K562 (cell line): ENCODE results near the gene PUM2. TPM values are rescaled to one million over a fixed set of nuclear protein-coding genes. Genes with fewer than 3 reads are reported as not detected.

Experiments
- CREB3 ChIP-seq: fragments of 450-650 bp; conservative IDR thresholded peaks from 2 replicates; pipeline ENCODE4 v1.6.1; 2016; ENCODE audit warnings: missing genetic modification characterization, low read depth, mild to moderate bottlenecking, missing compliant biosample characterization, moderate library complexity
- ETV6 ChIP-seq, 3 experiments: fragments of 150-350 bp in 1 of 3; sonication (generic) in 1 of 3; formaldehyde crosslinking in 1 of 3; IDR thresholded peaks; 2 replicates each; pipeline versions ENCODE4 v1.6.1 to v1.8.0; 2014 to 2022; ENCODE audit warnings: borderline replicate concordance in 2 of 3, low read depth in 2 of 3, antibody characterized with exemption in 1 of 3, low read length in 1 of 3, mild to moderate bottlenecking in 1 of 3, missing genetic modification reagents in 1 of 3
- HLTF ChIP-seq: fragments of 450-650 bp; IDR thresholded peaks from 2 replicates; pipeline ENCODE4 v1.6.1; 2016
- KAT7 ChIP-seq: sonication (generic); formaldehyde crosslinking; IDR thresholded peaks from 2 replicates; pipeline ENCODE4 v1.8.0; 2022; ENCODE audit warnings: missing genetic modification reagents, mild to moderate bottlenecking, borderline replicate concordance
- NCOR1 ChIP-seq: fragments of 450-650 bp; IDR thresholded peaks from 2 replicates; pipeline ENCODE4 v1.6.1; 2016; ENCODE audit warnings: mild to moderate bottlenecking, moderate library complexity
- NEUROD1 ChIP-seq: fragments of 150-350 bp; IDR thresholded peaks from 2 replicates; pipeline ENCODE4 v1.6.1; 2014; ENCODE audit warnings: borderline replicate concordance, low read length, low read depth; ENCODE audit not compliant: partially characterized antibody
- TAF1 ChIP-seq: IDR thresholded peaks from 2 replicates; pipeline ENCODE4 v1.6.1; 2011; ENCODE audit warnings: mild to moderate bottlenecking, low read length, moderate library complexity; ENCODE audit not compliant: insufficient read depth, control insufficient read depth, severe bottlenecking; ENCODE audit errors: extremely low read depth
- THRA ChIP-seq: fragments of 450-650 bp; IDR thresholded peaks from 2 replicates; pipeline ENCODE4 v1.6.1; 2017; ENCODE audit warnings: mild to moderate bottlenecking, moderate library complexity
- ZFP30 ChIP-seq: fragments of 250-450 bp; sonication (Bioruptor Pico); IDR thresholded peaks from 2 replicates; pipeline ENCODE4 v1.8.0; 2022; ENCODE audit warnings: moderate library complexity, mild to moderate bottlenecking, inconsistent platforms, borderline replicate concordance
- ZNF318 ChIP-seq, 2 experiments: fragments of 450-650 bp; IDR thresholded peaks; 2 replicates each; pipeline ENCODE4 v1.6.1; 2016; ENCODE audit warnings: mild to moderate bottlenecking in 2 of 2, borderline replicate concordance in 1 of 2, low read depth in 1 of 2, moderate library complexity in 1 of 2
- ZNF347 ChIP-seq: fragments of 450-650 bp; formaldehyde crosslinking; IDR thresholded peaks from 2 replicates; pipeline ENCODE4 v1.4.0; 2020; ENCODE audit warnings: low read depth, mild to moderate bottlenecking, moderate library complexity
- ZNF408 ChIP-seq: fragments of 250-450 bp; sonication (Bioruptor Pico); IDR thresholded peaks from 2 replicates; pipeline ENCODE4 v1.4.0; 2020; ENCODE audit warnings: low read depth, mild to moderate bottlenecking, moderate library complexity
- ZNF586 ChIP-seq: fragments of 450-650 bp; formaldehyde crosslinking; conservative IDR thresholded peaks from 2 replicates; pipeline ENCODE4 v1.4.0; 2020; ENCODE audit warnings: mild to moderate bottlenecking, moderate library complexity
- polyA plus RNA-seq, 8 experiments: library from polyadenylated mRNA; depleted of rRNA in 4 of 8; stranded (reverse) in 5 of 8; unstranded in 3 of 8; fragments of >200 nt; fragmentation: Nextera tagmentation in 2 of 8; fragmentation: Illumina TruSeq in 1 of 8; extraction: Ambion mirVana in 2 of 8; extraction: Trizol in 1 of 8; gene quantifications; 2 replicates each; pipeline versions ENCODE4 v1.2.1 to v1.2.3, GENCODE V29; 2011 to 2014; ENCODE audit warnings: inconsistent platforms in 1 of 8, missing spikeins in 1 of 8
- total RNA-seq, 7 experiments: library from RNA; depleted of rRNA in 6 of 7; stranded (reverse); fragments of >200 nt in 6 of 7; fragmentation: Illumina TruSeq in 2 of 7; extraction: Trizol in 2 of 7; gene quantifications; 2 replicates each; pipeline versions ENCODE4 v1.2.1 to v1.2.3, GENCODE V29; 2011 to 2021; ENCODE audit warnings: low replicate concordance in 1 of 7
- TF ChIP-seq, protein P1 (sequence below): sonication (generic); formaldehyde crosslinking; IDR thresholded peaks from 2 replicates; pipeline ENCODE4 v1.8.0; 2022; ENCODE audit warnings: missing genetic modification reagents, mild to moderate bottlenecking, borderline replicate concordance

The PUM2 gene
- total and polyA plus RNA-seq, 9 of the 15 experiments (the other 6 are each of a cell fraction or from before 2014, with no cell fraction given), result 13.4 to 61.9 (median 28.3) TPM

GRCh38 chr2:20350041-20350712, 467 bp downstream of the PUM2 start (continued):
- TF ChIP-seq, protein P1, sequence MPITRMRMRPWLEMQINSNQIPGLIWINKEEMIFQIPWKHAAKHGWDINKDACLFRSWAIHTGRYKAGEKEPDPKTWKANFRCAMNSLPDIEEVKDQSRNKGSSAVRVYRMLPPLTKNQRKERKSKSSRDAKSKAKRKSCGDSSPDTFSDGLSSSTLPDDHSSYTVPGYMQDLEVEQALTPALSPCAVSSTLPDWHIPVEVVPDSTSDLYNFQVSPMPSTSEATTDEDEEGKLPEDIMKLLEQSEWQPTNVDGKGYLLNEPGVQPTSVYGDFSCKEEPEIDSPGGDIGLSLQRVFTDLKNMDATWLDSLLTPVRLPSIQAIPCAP, result 0 out of 2 replicates have a peak, but pooled peaks have one; percentile 51
- TF ChIP-seq NEUROD1 (peak; percentile 37), ETV6 (IDR thresholded peaks at IDR 0.05; ENCODE audit: borderline replicate concordance in 1 of 2, low read depth in 2 of 2, low read length in 1 of 2) (0 out of 4 replicates have a peak, but pooled peaks of 1 of the 2 experiments have one; percentile 19), ETV6 (CRISPR knock-in tag; IDR thresholded peaks at IDR 0.05; ENCODE audit: borderline replicate concordance) (peak; percentile 88; the same call in 1 of the 2 replicates), ZNF586 (no peak), CREB3 (tag) (no peak), NCOR1 (peak; percentile 32; the same call in 1 of the 2 replicates), HLTF (no peak), TAF1 (peak; percentile 65), THRA (no peak), ZNF408 (no peak), KAT7 (CRISPR knock-in tag) (no peak; the same call in 1 of the 2 replicates), ZNF318 (IDR thresholded peaks at IDR 0.05; ENCODE audit: borderline replicate concordance in 1 of 2, low read depth in 1 of 2) (no peak), ZNF347 (CRISPR knock-in tag) (no peak), ZFP30 (CRISPR knock-in tag) (no peak)
